Measurements from ENCODE around the gene CIRBP.

DNA sequence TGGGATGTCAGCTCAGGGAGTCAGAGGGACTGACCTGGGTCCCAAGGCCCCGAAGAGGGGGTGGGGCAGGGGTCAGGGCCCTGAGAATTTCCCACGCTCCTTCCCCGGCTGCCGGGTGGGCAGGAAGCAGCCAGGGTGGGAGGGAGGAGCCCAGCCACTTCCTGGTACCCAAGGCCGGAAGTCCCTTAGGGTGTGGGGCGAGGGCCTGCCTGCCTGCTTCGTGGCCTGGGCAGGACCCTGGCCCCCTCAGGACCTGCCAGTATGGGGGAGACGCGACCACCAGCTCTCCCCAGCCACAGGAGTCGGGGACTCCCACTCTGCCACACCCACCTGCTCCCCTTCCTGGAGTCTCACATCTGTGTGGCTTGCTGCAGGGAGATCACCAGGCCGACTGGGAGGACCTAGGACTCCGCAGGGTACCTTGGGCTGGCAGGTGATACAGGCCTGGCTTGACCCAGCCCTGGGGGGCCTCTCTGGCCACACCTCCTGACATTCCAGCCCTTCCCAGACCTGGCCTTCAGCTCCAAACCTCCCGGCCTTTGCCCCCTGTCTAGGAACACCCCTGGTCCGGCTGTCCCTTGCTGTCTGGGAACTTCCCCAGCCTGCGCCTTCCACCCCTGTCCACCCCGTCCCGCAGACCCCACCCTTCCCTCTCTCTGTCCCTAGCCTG is 9.8 kb upstream of the CIRBP start:
- TF ChIP-seq, protein P1, sequence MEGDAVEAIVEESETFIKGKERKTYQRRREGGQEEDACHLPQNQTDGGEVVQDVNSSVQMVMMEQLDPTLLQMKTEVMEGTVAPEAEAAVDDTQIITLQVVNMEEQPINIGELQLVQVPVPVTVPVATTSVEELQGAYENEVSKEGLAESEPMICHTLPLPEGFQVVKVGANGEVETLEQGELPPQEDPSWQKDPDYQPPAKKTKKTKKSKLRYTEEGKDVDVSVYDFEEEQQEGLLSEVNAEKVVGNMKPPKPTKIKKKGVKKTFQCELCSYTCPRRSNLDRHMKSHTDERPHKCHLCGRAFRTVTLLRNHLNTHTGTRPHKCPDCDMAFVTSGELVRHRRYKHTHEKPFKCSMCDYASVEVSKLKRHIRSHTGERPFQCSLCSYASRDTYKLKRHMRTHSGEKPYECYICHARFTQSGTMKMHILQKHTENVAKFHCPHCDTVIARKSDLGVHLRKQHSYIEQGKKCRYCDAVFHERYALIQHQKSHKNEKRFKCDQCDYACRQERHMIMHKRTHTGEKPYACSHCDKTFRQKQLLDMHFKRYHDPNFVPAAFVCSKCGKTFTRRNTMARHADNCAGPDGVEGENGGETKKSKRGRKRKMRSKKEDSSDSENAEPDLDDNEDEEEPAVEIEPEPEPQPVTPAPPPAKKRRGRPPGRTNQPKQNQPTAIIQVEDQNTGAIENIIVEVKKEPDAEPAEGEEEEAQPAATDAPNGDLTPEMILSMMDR (conservative IDR thresholded peaks at IDR 0.05 in 1 of 2, IDR thresholded peaks at IDR 0.05 in 1 of 2; ENCODE audit: low read depth in 1 of 2, low read length in 2 of 2): no peak
- no peak for TF ChIP-seq EZH2 (IDR thresholded peaks at IDR 0.05; ENCODE audit: low read length, missing control alignments)
